A549 (cell line): ENCODE data around the gene STN1.

Source experiments
- HOXB5 ChIP-seq: fragments of 250-450 bp; sonication (Bioruptor Pico); IDR thresholded peaks from 2 replicates; pipeline ENCODE4 v1.5.0; 2020; ENCODE audit warnings: mild to moderate bottlenecking, moderate library complexity
- MAX ChIP-seq: IDR thresholded peaks from 2 replicates; pipeline ENCODE4 v1.6.1; 2012
- MAZ ChIP-seq: fragments of 150-350 bp; IDR thresholded peaks from 2 replicates; pipeline ENCODE4 v1.6.1; 2014; ENCODE audit warnings: antibody characterized with exemption, low read depth, low read length, borderline replicate concordance
- POLR2A ChIP-seq: IDR thresholded peaks from 2 replicates; pipeline ENCODE4 v1.6.1; 2012; ENCODE audit warnings: mild to moderate bottlenecking, low read length
- ZC3H11A ChIP-seq: fragments of 450-650 bp; IDR thresholded peaks from 2 replicates; pipeline ENCODE4 v1.6.1; 2014; ENCODE audit warnings: antibody characterized with exemption, mild to moderate bottlenecking
- TF ChIP-seq, protein P1 (sequence below): fragments of >200 bp; sonication (Bioruptor Twin); formaldehyde crosslinking; IDR thresholded peaks from 3 replicates; pipeline ENCODE4 v1.5.1; 2016
- TF ChIP-seq, protein P2 (sequence below): fragments of 200-600 bp; sonication (generic); IDR thresholded peaks from 2 replicates; pipeline ENCODE4 v1.6.1; 2016; ENCODE audit warnings: antibody characterized with exemption, mild to moderate bottlenecking, moderate library complexity

- TF ChIP-seq, protein P1, sequence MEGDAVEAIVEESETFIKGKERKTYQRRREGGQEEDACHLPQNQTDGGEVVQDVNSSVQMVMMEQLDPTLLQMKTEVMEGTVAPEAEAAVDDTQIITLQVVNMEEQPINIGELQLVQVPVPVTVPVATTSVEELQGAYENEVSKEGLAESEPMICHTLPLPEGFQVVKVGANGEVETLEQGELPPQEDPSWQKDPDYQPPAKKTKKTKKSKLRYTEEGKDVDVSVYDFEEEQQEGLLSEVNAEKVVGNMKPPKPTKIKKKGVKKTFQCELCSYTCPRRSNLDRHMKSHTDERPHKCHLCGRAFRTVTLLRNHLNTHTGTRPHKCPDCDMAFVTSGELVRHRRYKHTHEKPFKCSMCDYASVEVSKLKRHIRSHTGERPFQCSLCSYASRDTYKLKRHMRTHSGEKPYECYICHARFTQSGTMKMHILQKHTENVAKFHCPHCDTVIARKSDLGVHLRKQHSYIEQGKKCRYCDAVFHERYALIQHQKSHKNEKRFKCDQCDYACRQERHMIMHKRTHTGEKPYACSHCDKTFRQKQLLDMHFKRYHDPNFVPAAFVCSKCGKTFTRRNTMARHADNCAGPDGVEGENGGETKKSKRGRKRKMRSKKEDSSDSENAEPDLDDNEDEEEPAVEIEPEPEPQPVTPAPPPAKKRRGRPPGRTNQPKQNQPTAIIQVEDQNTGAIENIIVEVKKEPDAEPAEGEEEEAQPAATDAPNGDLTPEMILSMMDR = no peak
- TF ChIP-seq HOXB5 (CRISPR knock-in tag) = no peak
- TF ChIP-seq, protein P2, sequence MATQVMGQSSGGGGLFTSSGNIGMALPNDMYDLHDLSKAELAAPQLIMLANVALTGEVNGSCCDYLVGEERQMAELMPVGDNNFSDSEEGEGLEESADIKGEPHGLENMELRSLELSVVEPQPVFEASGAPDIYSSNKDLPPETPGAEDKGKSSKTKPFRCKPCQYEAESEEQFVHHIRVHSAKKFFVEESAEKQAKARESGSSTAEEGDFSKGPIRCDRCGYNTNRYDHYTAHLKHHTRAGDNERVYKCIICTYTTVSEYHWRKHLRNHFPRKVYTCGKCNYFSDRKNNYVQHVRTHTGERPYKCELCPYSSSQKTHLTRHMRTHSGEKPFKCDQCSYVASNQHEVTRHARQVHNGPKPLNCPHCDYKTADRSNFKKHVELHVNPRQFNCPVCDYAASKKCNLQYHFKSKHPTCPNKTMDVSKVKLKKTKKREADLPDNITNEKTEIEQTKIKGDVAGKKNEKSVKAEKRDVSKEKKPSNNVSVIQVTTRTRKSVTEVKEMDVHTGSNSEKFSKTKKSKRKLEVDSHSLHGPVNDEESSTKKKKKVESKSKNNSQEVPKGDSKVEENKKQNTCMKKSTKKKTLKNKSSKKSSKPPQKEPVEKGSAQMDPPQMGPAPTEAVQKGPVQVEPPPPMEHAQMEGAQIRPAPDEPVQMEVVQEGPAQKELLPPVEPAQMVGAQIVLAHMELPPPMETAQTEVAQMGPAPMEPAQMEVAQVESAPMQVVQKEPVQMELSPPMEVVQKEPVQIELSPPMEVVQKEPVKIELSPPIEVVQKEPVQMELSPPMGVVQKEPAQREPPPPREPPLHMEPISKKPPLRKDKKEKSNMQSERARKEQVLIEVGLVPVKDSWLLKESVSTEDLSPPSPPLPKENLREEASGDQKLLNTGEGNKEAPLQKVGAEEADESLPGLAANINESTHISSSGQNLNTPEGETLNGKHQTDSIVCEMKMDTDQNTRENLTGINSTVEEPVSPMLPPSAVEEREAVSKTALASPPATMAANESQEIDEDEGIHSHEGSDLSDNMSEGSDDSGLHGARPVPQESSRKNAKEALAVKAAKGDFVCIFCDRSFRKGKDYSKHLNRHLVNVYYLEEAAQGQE = no peak
- TF ChIP-seq MAX = no peak
- no peak for TF ChIP-seq POLR2A
- no peak for TF ChIP-seq MAZ
- no peak for TF ChIP-seq ZC3H11A
Observed at GRCh38 chr10:103942866-103943265, 24.9 kb upstream of the STN1 start.
